ENCODE data around the gene ZMYND10.

GRCh38 chr3:50364573-50365079 lies 19.1 kb upstream of the ZMYND10 start:
- TF ChIP-seq CTCF (IDR thresholded peaks at IDR 0.05) (no peak), POLR2A (IDR thresholded peaks at IDR 0.05) (no peak)

All from upper lobe of left lung (tissue), 4 donors.